Eye (tissue), 1 donor: Measurements from ENCODE around the gene GYG1.
"Not testable (repeated sequence)": the region's sequence is repeated elsewhere in the genome, so short reads cannot be mapped to it uniquely, and the experiment has no call there.

Experiments used
- DNase-seq: peaks from one replicate; pipeline ENCODE4 v3.0.0-alpha.2; 2015

The GYG1 gene

GRCh38 chr3:148991219-148992026, at the start of gene GYG1:
Gene GYG1, plus strand, starts transcription at chr3:148991540. Its CDS starts 101 bp downstream, at chr3:148991641.
- DNase-seq: peak; percentile 89

GRCh38 chr3:148943506-148944205, 47.7 kb upstream of the GYG1 start:
- peak; percentile 91 for DNase-seq

- DNase-seq: no peak
Observed at GRCh38 chr3:148945116-148945515, 46.2 kb upstream of the GYG1 start.

- DNase-seq: no peak
Observed at GRCh38 chr3:148948913-148949657, 42.3 kb upstream of the GYG1 start.

- no peak for DNase-seq
Observed at GRCh38 chr3:148950806-148951205, 40.5 kb upstream of the GYG1 start.

GRCh38 chr3:148951599-148952361, 39.6 kb upstream of the GYG1 start:
- no peak for DNase-seq

GRCh38 chr3:148953094-148953493, 38.2 kb upstream of the GYG1 start:
- no peak for DNase-seq

- DNase-seq: no peak
Observed at GRCh38 chr3:148954981-148955380, 36.4 kb upstream of the GYG1 start.

- peak; percentile 90 for DNase-seq
Observed at GRCh38 chr3:148955544-148956346, 35.6 kb upstream of the GYG1 start.

GRCh38 chr3:148957586-148957985, 33.8 kb upstream of the GYG1 start:
- DNase-seq: no peak

GRCh38 chr3:148958696-148959095, 32.6 kb upstream of the GYG1 start:
- no peak for DNase-seq

GRCh38 chr3:148962513-148962912, 28.8 kb upstream of the GYG1 start:
- no peak for DNase-seq

GRCh38 chr3:148964809-148965208, 26.5 kb upstream of the GYG1 start:
- no peak for DNase-seq

- DNase-seq: no peak
Observed at GRCh38 chr3:148968321-148968720, 23.0 kb upstream of the GYG1 start.

GRCh38 chr3:148970271-148970670, 21.1 kb upstream of the GYG1 start:
- DNase-seq: peak; percentile 79

- DNase-seq: peak; percentile 75
Observed at GRCh38 chr3:148971401-148972163, 19.8 kb upstream of the GYG1 start.

GRCh38 chr3:148974726-148975125, 16.6 kb upstream of the GYG1 start:
- no peak for DNase-seq

GRCh38 chr3:148975248-148975647, 16.1 kb upstream of the GYG1 start:
- no peak for DNase-seq

GRCh38 chr3:148975696-148976095, 15.6 kb upstream of the GYG1 start:
- DNase-seq: no peak

GRCh38 chr3:148981273-148981672, 10.1 kb upstream of the GYG1 start:
- DNase-seq: no peak

GRCh38 chr3:148987551-148987950, 3.8 kb upstream of the GYG1 start:
- DNase-seq: not testable (repeated sequence)
